ENCODE results near the gene TSPAN32. TPM values are rescaled to one million over a fixed set of nuclear protein-coding genes. Genes with fewer than 3 reads are reported as not detected.
"Not testable (repeated sequence)": the region's sequence is repeated elsewhere in the genome, so short reads cannot be mapped to it uniquely, and the experiment has no call there.

The TSPAN32 gene
- polyA plus RNA-seq, 1 experiment: 0.14 TPM

GRCh38 chr11:2357246-2357645 is 55.4 kb downstream of the TSPAN32 start:
- TF ChIP-seq, protein P1, sequence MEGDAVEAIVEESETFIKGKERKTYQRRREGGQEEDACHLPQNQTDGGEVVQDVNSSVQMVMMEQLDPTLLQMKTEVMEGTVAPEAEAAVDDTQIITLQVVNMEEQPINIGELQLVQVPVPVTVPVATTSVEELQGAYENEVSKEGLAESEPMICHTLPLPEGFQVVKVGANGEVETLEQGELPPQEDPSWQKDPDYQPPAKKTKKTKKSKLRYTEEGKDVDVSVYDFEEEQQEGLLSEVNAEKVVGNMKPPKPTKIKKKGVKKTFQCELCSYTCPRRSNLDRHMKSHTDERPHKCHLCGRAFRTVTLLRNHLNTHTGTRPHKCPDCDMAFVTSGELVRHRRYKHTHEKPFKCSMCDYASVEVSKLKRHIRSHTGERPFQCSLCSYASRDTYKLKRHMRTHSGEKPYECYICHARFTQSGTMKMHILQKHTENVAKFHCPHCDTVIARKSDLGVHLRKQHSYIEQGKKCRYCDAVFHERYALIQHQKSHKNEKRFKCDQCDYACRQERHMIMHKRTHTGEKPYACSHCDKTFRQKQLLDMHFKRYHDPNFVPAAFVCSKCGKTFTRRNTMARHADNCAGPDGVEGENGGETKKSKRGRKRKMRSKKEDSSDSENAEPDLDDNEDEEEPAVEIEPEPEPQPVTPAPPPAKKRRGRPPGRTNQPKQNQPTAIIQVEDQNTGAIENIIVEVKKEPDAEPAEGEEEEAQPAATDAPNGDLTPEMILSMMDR (IDR thresholded peaks at IDR 0.05; ENCODE audit: low read depth, low read length): no peak
- no peak for DNase-seq (ENCODE audit: low read depth, low spot score)
- Histone ChIP-seq H3K27ac (ENCODE audit: low read depth, low read length) (no peak overlapping the region), H3K4me3 (ENCODE audit: low read depth, low read length) (no peak overlapping the region), H3K27me3 (ENCODE audit: control insufficient read depth, insufficient read depth, low read length) (peaks cover 4% of the 10 kb centered on the region), H3K9me3 (ENCODE audit: control insufficient read depth, insufficient read depth, low read length) (no peaks in the 10 kb centered on the region)
- ChIA-PET CTCF (interaction anchor here (1.2 kb wide), 1 partner anchor 63 kb away, joined by 3 read pairs; no protein-coding TSS in a partner anchor), POLR2A (no interaction called here)

GRCh38 chr11:2357651-2358050 is 55.8 kb downstream of the TSPAN32 start:
- POLR2A ChIA-PET; DNase-seq (ENCODE audit: low read depth, low spot score); CTCF ChIA-PET; H3K27me3 ChIP-seq (ENCODE audit: control insufficient read depth, insufficient read depth, low read length); H3K9me3 ChIP-seq (ENCODE audit: control insufficient read depth, insufficient read depth, low read length); H3K27ac ChIP-seq (ENCODE audit: low read depth, low read length); H3K4me3 ChIP-seq (ENCODE audit: low read depth, low read length): not testable (repeated sequence)

DNA sequence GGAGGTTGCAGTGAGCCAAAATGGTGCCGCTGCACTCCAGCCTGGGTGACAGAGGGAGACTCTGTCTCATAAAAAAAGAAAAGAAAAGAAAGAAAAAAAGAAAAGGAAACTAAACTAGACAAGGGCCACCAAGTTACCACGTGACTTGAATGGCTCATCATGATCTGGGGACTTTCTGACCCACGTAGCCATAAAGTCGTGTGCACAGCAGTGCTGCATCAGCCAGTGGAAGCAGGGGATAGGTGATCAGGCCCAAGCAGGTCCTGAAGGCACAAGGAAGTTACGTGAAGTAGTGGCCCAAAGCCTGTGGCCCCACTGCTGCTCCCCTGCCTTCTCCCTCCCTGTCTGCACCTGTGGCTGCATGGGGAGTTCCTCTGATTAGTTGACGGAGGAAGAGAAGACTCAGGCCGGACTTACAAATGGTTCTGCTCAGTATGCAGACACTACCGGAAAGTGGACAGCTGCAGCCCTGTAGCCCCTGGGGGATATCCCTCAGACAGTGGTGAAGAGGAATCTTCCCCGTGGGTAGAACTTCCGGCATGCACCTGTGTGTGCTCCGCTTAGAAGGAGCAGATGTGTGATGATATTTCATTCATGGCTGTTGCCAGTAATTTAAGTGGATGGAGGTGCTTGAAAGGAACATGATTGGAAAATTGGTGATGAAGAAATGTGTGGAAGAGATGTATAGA is 57.1 kb downstream of the TSPAN32 start:
- ChIA-PET CTCF (no interaction called here), POLR2A (interaction anchor here (0.6 kb wide), 1 partner anchor 82 kb away, joined by 3 read pairs; no protein-coding TSS in a partner anchor)
- no peak overlapping the region for H3K4me3 ChIP-seq (ENCODE audit: low read depth, low read length)
- H3K27ac ChIP-seq (ENCODE audit: low read depth, low read length): no peak overlapping the region
- TF ChIP-seq, protein P1 (IDR thresholded peaks at IDR 0.05; ENCODE audit: low read depth, low read length): no peak
- DNase-seq (ENCODE audit: low read depth, low spot score): no peak
- peaks cover 6% of the 10 kb centered on the region for H3K27me3 ChIP-seq (ENCODE audit: control insufficient read depth, insufficient read depth, low read length)
- no peaks in the 10 kb centered on the region; the same call in 1 of the 2 replicates for H3K9me3 ChIP-seq (ENCODE audit: control insufficient read depth, insufficient read depth, low read length)

DNA sequence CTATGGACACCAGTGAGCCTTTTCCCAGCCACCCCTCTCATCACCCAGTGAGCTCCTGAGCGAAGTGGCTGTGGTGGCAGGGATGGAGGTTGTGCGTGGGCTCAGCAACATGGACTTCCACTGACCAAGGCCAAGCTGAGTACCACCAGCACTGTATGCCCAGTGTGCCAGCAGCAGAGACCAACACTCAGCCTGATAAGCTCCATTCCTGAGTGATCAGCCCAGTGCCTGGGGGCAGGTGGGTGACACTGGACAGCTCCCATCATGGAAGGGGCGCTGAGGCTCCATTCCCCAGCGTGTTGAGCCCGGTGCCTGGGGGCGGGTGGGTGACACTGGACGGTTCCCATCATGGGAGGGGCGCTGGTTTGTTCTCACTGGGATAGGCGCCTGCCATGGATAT is 57.7 kb downstream of the TSPAN32 start:
- CTCF ChIA-PET: no interaction called here
- POLR2A ChIA-PET: interaction anchor here (0.6 kb wide), 1 partner anchor 82 kb away, joined by 3 read pairs; no protein-coding TSS in a partner anchor
- TF ChIP-seq, protein P1 (IDR thresholded peaks at IDR 0.05; ENCODE audit: low read depth, low read length): no peak
- no peak overlapping the region for H3K27ac ChIP-seq (ENCODE audit: low read depth, low read length)
- peaks cover 8% of the 10 kb centered on the region for H3K27me3 ChIP-seq (ENCODE audit: control insufficient read depth, insufficient read depth, low read length)
- H3K4me3 ChIP-seq (ENCODE audit: low read depth, low read length): no peak overlapping the region
- DNase-seq (ENCODE audit: low read depth, low spot score): no peak
- H3K9me3 ChIP-seq (ENCODE audit: control insufficient read depth, insufficient read depth, low read length): no peaks in the 10 kb centered on the region; the same call in 1 of the 2 replicates

- H3K4me3 ChIP-seq (ENCODE audit: low read depth, low read length): no peak overlapping the region
- TF ChIP-seq, protein P1 (IDR thresholded peaks at IDR 0.05; ENCODE audit: low read depth, low read length): no peak
- no peak overlapping the region for H3K27ac ChIP-seq (ENCODE audit: low read depth, low read length)
- H3K9me3 ChIP-seq (ENCODE audit: control insufficient read depth, insufficient read depth, low read length): no peaks in the 10 kb centered on the region; the same call in 1 of the 2 replicates
- ChIA-PET POLR2A (no interaction called here), CTCF (no interaction called here)
- peaks cover 8% of the 10 kb centered on the region for H3K27me3 ChIP-seq (ENCODE audit: control insufficient read depth, insufficient read depth, low read length)
- DNase-seq (ENCODE audit: low read depth, low spot score): no peak
Measured at GRCh38 chr11:2360081-2360642, 58.3 kb downstream of the TSPAN32 start.

Measured in AG04450 (cell line).